NCI-H2029 (cell line): ENCODE results near the gene APOA4.
"Not testable (repeated sequence)": the region's sequence is repeated elsewhere in the genome, so short reads cannot be mapped to it uniquely, and the experiment has no call there.

ENCODE experiments used
- DNase-seq: peaks from one replicate; lab custom pipeline; 2025; lab: John Stamatoyannopoulos, UW

APOA4 gene

GRCh38 chr11:116847612-116848011 lies 24.5 kb upstream of the APOA4 start:
- DNase-seq: no peak

GRCh38 chr11:116844722-116845121 lies 21.6 kb upstream of the APOA4 start:
- DNase-seq: no peak

- DNase-seq: no peak
These were observed 20.6 kb upstream of the APOA4 start for GRCh38 chr11:116843661-116844060.

- DNase-seq: no peak
These were observed 19.8 kb upstream of the APOA4 start for GRCh38 chr11:116842909-116843308.

GRCh38 chr11:116842117-116842516 lies 19.0 kb upstream of the APOA4 start:
- DNase-seq: no peak

- DNase-seq: no peak
These were observed 17.7 kb upstream of the APOA4 start for GRCh38 chr11:116840746-116841296.

- no peak for DNase-seq
These were observed 17.2 kb upstream of the APOA4 start for GRCh38 chr11:116840224-116840745.

- no peak for DNase-seq
These were observed 15.4 kb upstream of the APOA4 start for GRCh38 chr11:116838321-116839084.

- DNase-seq: no peak
These were observed 14.4 kb upstream of the APOA4 start, which contains the start of gene APOA1 for GRCh38 chr11:116837231-116838091. TSS of gene APOA1 (minus strand) at chr11:116837622. CDS start at chr11:116837387, 235 bp downstream.

- DNase-seq: no peak
These were observed 13.5 kb upstream of the APOA4 start for GRCh38 chr11:116836632-116836991.

GRCh38 chr11:116835791-116836631 lies 12.9 kb upstream of the APOA4 start:
- DNase-seq: peak; percentile 94

- DNase-seq: peak; percentile 29
These were observed 12.1 kb upstream of the APOA4 start for GRCh38 chr11:116835042-116835772.

- DNase-seq: not testable (repeated sequence)
These were observed 11.5 kb upstream of the APOA4 start for GRCh38 chr11:116834535-116835041.

- DNase-seq: no peak
These were observed 10.9 kb upstream of the APOA4 start for GRCh38 chr11:116833816-116834534.

GRCh38 chr11:116833491-116833815 lies 10.3 kb upstream of the APOA4 start:
- no peak for DNase-seq

- DNase-seq: no peak
These were observed 9.5 kb upstream of the APOA4 start for GRCh38 chr11:116832350-116833290.

- DNase-seq: no peak
These were observed 8.8 kb upstream of the APOA4 start for GRCh38 chr11:116831790-116832349.

GRCh38 chr11:116830184-116830912 lies 7.2 kb upstream of the APOA4 start:
- DNase-seq: no peak
